Spleen (tissue), 13 donors: ENCODE data around the gene AP2A1. TPM values are rescaled to one million over a fixed set of nuclear protein-coding genes. Genes with fewer than 3 reads are reported as not detected.
A peak's percentile ranks its signal among the peaks of the same experiment; 100 is the strongest.
"Not testable (repeated sequence)": the region's sequence is repeated elsewhere in the genome, so short reads cannot be mapped to it uniquely, and the experiment has no call there.

ENCODE experiments used
- DNase-seq: peaks from one replicate; pipeline ENCODE4 v3.0.0-alpha.2; 2020
- H3K27ac ChIP-seq, 8 donors: fragments of 200-600 bp; sonication (generic) in 7 of 8; 1 replicate in 4 of 8; 2 replicates in 4 of 8; pipeline versions ENCODE4 v1.5.0 to v1.8.0; 2016 to 2021; ENCODE audit warnings: inconsistent platforms in 4 of 8, mild to moderate bottlenecking in 4 of 8, moderate library complexity in 1 of 8
- H3K27me3 ChIP-seq, 7 donors: fragments of 200-600 bp; sonication (generic) in 6 of 7; replicated peaks in 1 of 7; 1 replicate in 4 of 7; 2 replicates in 3 of 7; pipeline versions ENCODE4 v1.5.0 to v1.8.0; 2016 to 2021; ENCODE audit warnings: inconsistent platforms in 3 of 7, mild to moderate bottlenecking in 1 of 7
- H3K36me3 ChIP-seq, 6 donors: fragments of 200-600 bp; sonication (generic) in 5 of 6; 1 replicate in 4 of 6; 2 replicates in 2 of 6; pipeline versions ENCODE4 v1.5.0 to v1.8.0; 2016 to 2021; ENCODE audit warnings: inconsistent platforms in 2 of 6
- H3K4me1 ChIP-seq, 6 donors: fragments of 200-600 bp; sonication (generic) in 5 of 6; 1 replicate in 3 of 6; 2 replicates in 3 of 6; pipeline versions ENCODE4 v1.5.0 to v1.8.0; 2016 to 2021; ENCODE audit warnings: inconsistent platforms in 3 of 6
- H3K4me3 ChIP-seq, 8 donors: fragments of 200-600 bp; sonication (generic) in 7 of 8; 1 replicate in 4 of 8; 2 replicates in 4 of 8; pipeline versions ENCODE4 v1.5.0 to v1.8.0; 2016 to 2021; ENCODE audit warnings: inconsistent platforms in 4 of 8, mild to moderate bottlenecking in 4 of 8, moderate library complexity in 2 of 8
- H3K9me3 ChIP-seq, 8 donors: fragments of 200-600 bp; sonication (generic) in 7 of 8; 1 replicate in 4 of 8; 2 replicates in 4 of 8; pipeline versions ENCODE4 v1.5.0 to v1.8.0; 2016 to 2021; ENCODE audit warnings: inconsistent platforms in 4 of 8
- POLR2A ChIP-seq, 3 donors: fragments of 450-650 bp; IDR thresholded peaks; one replicate each; pipeline ENCODE4 v1.5.1; 2017; ENCODE audit warnings: antibody characterized with exemption in 3 of 3, mild to moderate bottlenecking in 1 of 3
- POLR2AphosphoS5 ChIP-seq, 3 donors: sonication (generic); formaldehyde crosslinking; IDR thresholded peaks; one replicate each; pipeline ENCODE4 v1.5.1; 2017; ENCODE audit warnings: antibody characterized with exemption in 3 of 3
- WGBS, 5 donors: extraction: QIAGEN DNeasy Blood & Tissue Kit in 3 of 5; methylation state at CpG; one replicate each; pipeline versions ENCODE4 v1.1.5 to v1.1.7; 2013 to 2018; 5-methylcytosine and 5-hydroxymethylcytosine counted together
- intact Hi-C: fragments of 100-400 bp; cut with DNase I; formaldehyde crosslinking; loops from one replicate; pipeline ENCODE4 v1.15.0; 2023; ENCODE audit warnings: low total_unique reads
- long read RNA-seq, 2 donors: transcript quantifications; one replicate each; lab custom pipeline, GENCODE V29; 2026
- polyA plus RNA-seq, 3 donors: library from polyadenylated mRNA; stranded (reverse); fragments of 200-250 nt; gene quantifications; one replicate each; pipeline ENCODE4 v1.2.1, GENCODE V29; 2013
- total RNA-seq, 7 donors: library from RNA; depleted of rRNA in 3 of 7; stranded (reverse); fragments of >200 nt in 3 of 7; fragmentation: NEBNext Ultra II Directional in 4 of 7; extraction: Animal tissue kit (Norgen Biotek cat#: 25700) in 4 of 7; gene quantifications; one replicate each; pipeline versions ENCODE4 v1.1.0 to v1.2.1, GENCODE V29; 2016 to 2021
- TF ChIP-seq, protein P1 (sequence below), 11 experiments: fragments of 200-600 bp in 7 of 11; fragments of 450-650 bp in 4 of 11; sonication (generic) in 4 of 11; IDR thresholded peaks in 8 of 11; conservative IDR thresholded peaks in 3 of 11; 1 replicate in 7 of 11; 2 replicates in 4 of 11; pipeline versions ENCODE4 v1.4.0 to v1.8.0; 2016 to 2021; ENCODE audit warnings: antibody characterized with exemption in 11 of 11, inconsistent platforms in 4 of 11, mild to moderate bottlenecking in 1 of 11
- donor health status: healthy with polysubstance abuse.
- donor health status: DM: no; HTN: no; CAD: no; lungs with moderate emphysema.
- donor health status: DM: no; HTN: no; CAD: no.
- donor health status: Bipolar disorder and iron deficiency.
- donor health status: healthy.
- donor health status: DM: no; HTN: no; CAD: no.
- donor health status: DM: yes; HTN: yes; CAD: no.

AP2A1 gene
- total RNA-seq (100 to 1,000 TPM in 3 of 7 donors, 10 to 100 TPM in 4; 79.8 to 108 (median 95.4) TPM), polyA plus RNA-seq (10 to 100 TPM; 18.1 to 43.6 (median 19.0) TPM)
- long read RNA-seq, donor 1, transcript AP2A1-208 (1 exons, 2,238 nt) = minor isoform, 5 of 42 reads
- long read RNA-seq, donor 1, transcript AP2A1-201 (23 exons, 3,388 nt) = major isoform, 6 of 42 reads
- long read RNA-seq, donor 1, partial matches to known transcripts = 24 of 42 reads
- long read RNA-seq, donor 1, other reads (novel, unspliced or antisense) = 5 of 42 reads
- long read RNA-seq, donor 2, transcript AP2A1-201 (23 exons, 3,388 nt) = minor isoform, 5 of 24 reads
- long read RNA-seq, donor 2, transcript AP2A1-208 (1 exons, 2,238 nt) = major isoform, 11 of 24 reads
- long read RNA-seq, donor 2, partial matches to known transcripts = 8 of 24 reads
- long read RNA-seq, donor 2, other reads (novel, unspliced or antisense) = 0 of 24 reads

DNA sequence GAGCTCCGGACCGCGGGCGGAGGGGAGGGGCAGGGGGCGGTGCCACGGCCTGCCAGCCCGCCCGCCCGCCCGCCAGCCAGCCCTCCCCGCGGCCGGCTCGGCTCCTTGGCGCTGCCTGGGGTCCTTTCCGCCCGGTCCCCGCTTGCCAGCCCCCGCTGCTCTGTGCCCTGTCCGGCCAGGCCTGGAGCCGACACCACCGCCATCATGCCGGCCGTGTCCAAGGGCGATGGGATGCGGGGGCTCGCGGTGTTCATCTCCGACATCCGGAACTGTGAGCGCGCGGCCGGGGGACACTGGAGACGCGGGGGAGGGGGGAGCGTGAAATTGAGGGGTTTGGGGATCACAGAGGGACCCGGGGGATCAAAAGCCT is at the start of gene AP2A1:
TSS of gene AP2A1 (plus strand) at position 72 of the 370 bp plus-strand sequence. CDS start at position 205, 133 bp downstream.
- Histone ChIP-seq H3K4me3 (peak within 1 kb of the TSS; percentile 61 to 85 (median 74)), H3K36me3 (peaks cover 0 to 22% (median 0%) of the 10 kb centered on the region in 6 donors), H3K27ac (peak within 1 kb of the TSS; percentile 82 to 96 (median 92)), H3K9me3 (no peaks in the 10 kb centered on the region), H3K27me3 (no peaks in the 10 kb centered on the region), H3K4me1 (peaks cover 16 to 59% (median 39%) of the 10 kb centered on the region in 6 donors)
- no peak for DNase-seq
- TF ChIP-seq POLR2A (IDR thresholded peaks at IDR 0.05) (no peak), POLR2AphosphoS5 (IDR thresholded peaks at IDR 0.05) (peak; percentile 78 to 89 (median 79))
- TF ChIP-seq, protein P1, sequence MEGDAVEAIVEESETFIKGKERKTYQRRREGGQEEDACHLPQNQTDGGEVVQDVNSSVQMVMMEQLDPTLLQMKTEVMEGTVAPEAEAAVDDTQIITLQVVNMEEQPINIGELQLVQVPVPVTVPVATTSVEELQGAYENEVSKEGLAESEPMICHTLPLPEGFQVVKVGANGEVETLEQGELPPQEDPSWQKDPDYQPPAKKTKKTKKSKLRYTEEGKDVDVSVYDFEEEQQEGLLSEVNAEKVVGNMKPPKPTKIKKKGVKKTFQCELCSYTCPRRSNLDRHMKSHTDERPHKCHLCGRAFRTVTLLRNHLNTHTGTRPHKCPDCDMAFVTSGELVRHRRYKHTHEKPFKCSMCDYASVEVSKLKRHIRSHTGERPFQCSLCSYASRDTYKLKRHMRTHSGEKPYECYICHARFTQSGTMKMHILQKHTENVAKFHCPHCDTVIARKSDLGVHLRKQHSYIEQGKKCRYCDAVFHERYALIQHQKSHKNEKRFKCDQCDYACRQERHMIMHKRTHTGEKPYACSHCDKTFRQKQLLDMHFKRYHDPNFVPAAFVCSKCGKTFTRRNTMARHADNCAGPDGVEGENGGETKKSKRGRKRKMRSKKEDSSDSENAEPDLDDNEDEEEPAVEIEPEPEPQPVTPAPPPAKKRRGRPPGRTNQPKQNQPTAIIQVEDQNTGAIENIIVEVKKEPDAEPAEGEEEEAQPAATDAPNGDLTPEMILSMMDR (IDR thresholded peaks at IDR 0.05 in 8 of 11, conservative IDR thresholded peaks at IDR 0.05 in 3 of 11) = no peak
- intact Hi-C loops = no loop called here
- 1 to 2% (median 1%) methylated on average over 13 to 38 of the region's 38 CpGs for WGBS, 5 donors

GRCh38 chr19:49718511-49718910 is 48.3 kb upstream of the AP2A1 start:
- no peaks in the 10 kb centered on the region for H3K9me3 ChIP-seq
- H3K27ac ChIP-seq = peak overlapping the region in 7 of 8 donors; percentile 79 to 93 (median 90)
- no peaks in the 10 kb centered on the region for H3K36me3 ChIP-seq
- DNase-seq = no peak
- WGBS, 5 donors = 92 to 97% (median 94%) methylated on average over 8 of the region's 8 CpGs
- intact Hi-C loops = no loop called here
- TF ChIP-seq POLR2A (IDR thresholded peaks at IDR 0.05) = no peak
- H3K27me3 ChIP-seq = no peaks in the 10 kb centered on the region
- peak overlapping the region in 1 of 8 donors; percentile 72 for H3K4me3 ChIP-seq
- peaks cover 0 to 28% (median 13%) of the 10 kb centered on the region in 6 donors for H3K4me1 ChIP-seq

DNA sequence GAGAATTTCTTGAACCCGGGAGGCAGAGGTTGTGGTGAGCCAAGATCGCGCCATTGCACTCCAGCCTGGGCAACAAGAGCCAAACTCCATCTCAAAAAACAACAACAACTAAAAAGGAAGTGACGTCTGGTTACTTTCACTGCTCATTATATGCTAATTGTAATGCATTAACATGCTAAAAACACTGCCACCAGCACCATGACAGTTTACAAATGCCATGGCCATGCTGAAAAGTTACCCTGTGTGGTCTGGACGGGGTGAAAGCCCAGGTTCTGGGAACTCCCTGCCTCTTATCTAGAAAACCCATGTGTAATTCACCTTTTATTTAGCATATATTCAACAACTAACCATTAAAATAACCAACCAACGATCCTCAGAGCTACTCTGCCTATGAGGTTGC is 47.8 kb upstream of the AP2A1 start:
- intact Hi-C loops = no loop called here
- Histone ChIP-seq H3K36me3 (no peaks in the 10 kb centered on the region), H3K27me3 (no peaks in the 10 kb centered on the region), H3K4me3 (no peak overlapping the region), H3K9me3 (no peaks in the 10 kb centered on the region), H3K4me1 (peaks cover 0 to 28% (median 13%) of the 10 kb centered on the region in 6 donors), H3K27ac (peak overlapping the region in 3 of 8 donors; percentile 87 to 93 (median 92))
- WGBS, 5 donors = 83 to 90% (median 85%) methylated on average over 6 of the region's 6 CpGs
- TF ChIP-seq POLR2AphosphoS5 (IDR thresholded peaks at IDR 0.05) = no peak
- TF ChIP-seq POLR2A (IDR thresholded peaks at IDR 0.05) = no peak
- TF ChIP-seq, protein P1 (IDR thresholded peaks at IDR 0.05 in 8 of 11, conservative IDR thresholded peaks at IDR 0.05 in 3 of 11) = no peak
- no peak for DNase-seq

DNA sequence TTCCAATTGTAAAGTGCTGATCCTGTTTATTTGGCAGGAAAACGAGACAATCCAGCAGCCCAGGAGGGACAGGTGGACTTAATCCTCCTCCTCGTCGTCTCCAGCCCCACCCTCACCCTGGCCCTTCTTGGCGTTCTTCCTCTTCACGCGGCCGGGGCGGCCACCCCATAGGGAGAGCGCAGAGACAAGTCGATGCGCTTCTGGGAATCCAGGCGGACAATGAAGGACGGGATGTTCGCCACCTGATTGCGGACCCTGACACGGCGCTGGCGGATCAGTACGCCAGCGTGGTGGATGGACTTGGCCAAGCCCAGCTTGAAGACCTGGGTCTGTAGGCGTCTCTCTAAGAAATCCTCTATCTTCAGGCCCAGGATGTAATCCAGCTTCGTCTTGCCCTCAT is 47.4 kb upstream of the AP2A1 start:
- DNase-seq, H3K4me3 ChIP-seq, intact Hi-C loops, H3K27ac ChIP-seq, H3K27me3 ChIP-seq, H3K36me3 ChIP-seq, H3K9me3 ChIP-seq: not testable (repeated sequence)
- WGBS, 5 donors = 85 to 92% (median 91%) methylated on average over 22 of the region's 22 CpGs
- H3K4me1 ChIP-seq = peaks cover 0 to 28% (median 13%) of the 10 kb centered on the region in 6 donors
